ENCODE measurements around the gene MTIF3. TPM values are rescaled to one million over a fixed set of nuclear protein-coding genes. Genes with fewer than 3 reads are reported as not detected.

Gene MTIF3
- total RNA-seq, 4 donors from 2014 or later = 45.4 to 94.2 (median 65.9) TPM

GRCh38 chr13:27389891-27390290 is 60.5 kb downstream of the MTIF3 start:
- Histone ChIP-seq H3K9me3 (no peaks in the 10 kb centered on the region), H3K36me3 (no peaks in the 10 kb centered on the region), H3K27me3 (peaks cover 0 to 7% of the 10 kb centered on the region in 2 donors), H3K27ac (no peak overlapping the region), H3K4me3 (no peak overlapping the region), H3K4me1 (no peaks in the 10 kb centered on the region)
- WGBS, 2 donors = 66 to 68% methylated on average over 7 of the region's 7 CpGs
- TF ChIP-seq CTCF (IDR thresholded peaks at IDR 0.05) (no peak), EP300 (IDR thresholded peaks at IDR 0.05) (no peak), POLR2A (IDR thresholded peaks at IDR 0.05) (no peak)
- no peak for DNase-seq (ENCODE audit: low spot score in 2 of 2)

GRCh38 chr13:27388241-27388640 is 62.1 kb downstream of the MTIF3 start:
- no peaks in the 10 kb centered on the region for H3K4me1 ChIP-seq
- no peak overlapping the region for H3K4me3 ChIP-seq
- 61 to 76% methylated on average over 2 of the region's 2 CpGs for WGBS, 2 donors

More at GRCh38 chr13:27388241-27388640, 62.1 kb downstream of the MTIF3 start:
- no peak for TF ChIP-seq CTCF (IDR thresholded peaks at IDR 0.05)
- no peak for TF ChIP-seq POLR2A (IDR thresholded peaks at IDR 0.05)
- TF ChIP-seq EP300 (IDR thresholded peaks at IDR 0.05) = no peak
- no peak for DNase-seq (ENCODE audit: low spot score in 2 of 2)
- H3K27me3 ChIP-seq = peaks cover 0 to 9% of the 10 kb centered on the region in 2 donors
- H3K27ac ChIP-seq = no peak overlapping the region
- H3K36me3 ChIP-seq = no peaks in the 10 kb centered on the region
- no peaks in the 10 kb centered on the region for H3K9me3 ChIP-seq

Small RNAs within 50 kb of the gene (small RNA-seq; reads per million reads assigned to genes)
- gene RNU6-63P = not detected
- gene RNY1P1 = not detected

Other genes starting within 250 kb of the MTIF3 start
- 100 to 1,000 TPM; 500 to 959 (median 698) TPM for gene RPL21, start 199.0 kb downstream of the MTIF3 start, total RNA-seq
- gene RASL11A, start 179.7 kb downstream of the MTIF3 start, total RNA-seq = 10 to 100 TPM; 16.5 to 45.0 (median 29.0) TPM
- 100 to 1,000 TPM in 3 of 4 donors, 10 to 100 TPM in 1; 64.5 to 201 (median 123) TPM for gene GTF3A, start 25.9 kb downstream of the MTIF3 start, total RNA-seq
- 1 to 10 TPM; 4.6 to 7.3 (median 6.7) TPM for gene LNX2, start 170.0 kb upstream of the MTIF3 start, total RNA-seq
- gene POLR1D, start 171.3 kb upstream of the MTIF3 start, total RNA-seq = 10 to 100 TPM; 63.8 to 81.5 (median 73.3) TPM

Data from tibial nerve (tissue), 4 donors.